Measurements from ENCODE around the gene TUBA8.

DNA sequence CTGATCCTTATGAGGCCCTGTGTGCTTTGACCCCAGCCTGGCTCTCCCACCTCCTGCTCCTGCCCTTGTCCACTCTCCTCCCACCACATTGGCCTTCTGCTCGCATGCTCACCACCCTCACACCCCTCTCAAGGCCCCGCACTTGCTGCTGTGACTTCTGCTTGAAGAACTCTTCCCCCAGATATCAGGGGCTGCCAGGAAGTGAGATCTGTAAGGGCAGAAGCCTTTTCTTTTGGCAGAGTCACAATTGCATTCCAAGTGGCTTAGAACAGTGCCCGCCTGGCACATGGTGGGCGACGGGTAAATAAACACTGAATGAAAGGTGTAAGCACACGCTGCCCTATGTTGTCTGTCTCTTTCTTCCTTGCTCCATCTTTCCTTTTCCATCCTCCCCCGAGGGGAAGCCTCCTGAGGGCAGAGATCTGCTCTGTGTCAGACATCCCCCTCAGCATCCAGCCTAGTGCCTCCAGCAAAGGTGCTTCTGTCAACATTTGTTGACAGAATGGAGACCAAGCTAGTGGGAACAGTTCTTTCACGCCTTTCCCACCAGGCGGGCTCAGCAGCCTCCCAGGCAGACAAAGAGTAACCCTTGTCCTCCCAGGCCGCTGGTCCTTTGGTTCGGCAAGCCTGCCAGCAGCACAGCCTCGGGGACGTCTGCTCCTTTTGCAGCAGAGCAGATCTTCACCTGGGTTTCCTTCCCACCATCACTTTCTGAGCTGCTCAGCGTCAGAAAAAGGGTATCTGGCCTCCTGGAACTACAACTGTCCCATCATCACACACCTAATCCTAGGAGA lies 42.9 kb upstream of the TUBA8 start:
- TF ChIP-seq, protein P1, sequence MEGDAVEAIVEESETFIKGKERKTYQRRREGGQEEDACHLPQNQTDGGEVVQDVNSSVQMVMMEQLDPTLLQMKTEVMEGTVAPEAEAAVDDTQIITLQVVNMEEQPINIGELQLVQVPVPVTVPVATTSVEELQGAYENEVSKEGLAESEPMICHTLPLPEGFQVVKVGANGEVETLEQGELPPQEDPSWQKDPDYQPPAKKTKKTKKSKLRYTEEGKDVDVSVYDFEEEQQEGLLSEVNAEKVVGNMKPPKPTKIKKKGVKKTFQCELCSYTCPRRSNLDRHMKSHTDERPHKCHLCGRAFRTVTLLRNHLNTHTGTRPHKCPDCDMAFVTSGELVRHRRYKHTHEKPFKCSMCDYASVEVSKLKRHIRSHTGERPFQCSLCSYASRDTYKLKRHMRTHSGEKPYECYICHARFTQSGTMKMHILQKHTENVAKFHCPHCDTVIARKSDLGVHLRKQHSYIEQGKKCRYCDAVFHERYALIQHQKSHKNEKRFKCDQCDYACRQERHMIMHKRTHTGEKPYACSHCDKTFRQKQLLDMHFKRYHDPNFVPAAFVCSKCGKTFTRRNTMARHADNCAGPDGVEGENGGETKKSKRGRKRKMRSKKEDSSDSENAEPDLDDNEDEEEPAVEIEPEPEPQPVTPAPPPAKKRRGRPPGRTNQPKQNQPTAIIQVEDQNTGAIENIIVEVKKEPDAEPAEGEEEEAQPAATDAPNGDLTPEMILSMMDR (IDR thresholded peaks at IDR 0.05) = no peak
- no peak for TF ChIP-seq POLR2A (IDR thresholded peaks at IDR 0.05)
- peak in 1 of 3 donors; percentile 12 for TF ChIP-seq POLR2AphosphoS5 (IDR thresholded peaks at IDR 0.05)
